HG02943 (cell line): ENCODE measurements around the gene COA6.
"Not testable (repeated sequence)": the region's sequence is repeated elsewhere in the genome, so short reads cannot be mapped to it uniquely, and the experiment has no call there.

Experiments used
- ATAC-seq: cut with Tn5 transposase; IDR thresholded peaks from one replicate; pipeline ENCODE4 v1.9.1; 2021; ENCODE audit warnings: mild to moderate bottlenecking, low read depth, moderate library complexity; ENCODE audit not compliant: unreplicated experiment

Gene COA6

GRCh38 chr1:234369033-234369430 lies 4.2 kb upstream of the COA6 start:
- no peak for ATAC-seq

DNA sequence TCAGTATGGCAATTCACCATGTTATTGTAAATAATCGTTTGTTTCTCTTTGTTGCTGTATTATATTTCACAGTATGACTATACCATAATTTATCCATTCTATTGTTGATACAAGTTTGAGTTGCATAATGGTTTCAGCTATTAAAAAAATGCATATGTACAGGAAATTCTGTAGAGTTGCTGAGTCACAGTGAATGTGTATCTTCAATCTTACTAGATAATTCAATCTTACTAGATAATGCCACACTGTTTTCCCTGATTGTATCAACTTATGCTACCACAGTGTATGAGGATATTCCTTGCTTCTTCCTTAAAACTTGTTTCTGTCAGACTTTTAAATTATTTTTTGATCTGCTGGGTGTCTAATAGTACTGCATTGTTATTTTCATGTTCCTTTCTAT lies 3.5 kb upstream of the COA6 start:
- no peak for ATAC-seq

- ATAC-seq = no peak
Observed at GRCh38 chr1:234371414-234371813, 1.8 kb upstream of the COA6 start.

DNA sequence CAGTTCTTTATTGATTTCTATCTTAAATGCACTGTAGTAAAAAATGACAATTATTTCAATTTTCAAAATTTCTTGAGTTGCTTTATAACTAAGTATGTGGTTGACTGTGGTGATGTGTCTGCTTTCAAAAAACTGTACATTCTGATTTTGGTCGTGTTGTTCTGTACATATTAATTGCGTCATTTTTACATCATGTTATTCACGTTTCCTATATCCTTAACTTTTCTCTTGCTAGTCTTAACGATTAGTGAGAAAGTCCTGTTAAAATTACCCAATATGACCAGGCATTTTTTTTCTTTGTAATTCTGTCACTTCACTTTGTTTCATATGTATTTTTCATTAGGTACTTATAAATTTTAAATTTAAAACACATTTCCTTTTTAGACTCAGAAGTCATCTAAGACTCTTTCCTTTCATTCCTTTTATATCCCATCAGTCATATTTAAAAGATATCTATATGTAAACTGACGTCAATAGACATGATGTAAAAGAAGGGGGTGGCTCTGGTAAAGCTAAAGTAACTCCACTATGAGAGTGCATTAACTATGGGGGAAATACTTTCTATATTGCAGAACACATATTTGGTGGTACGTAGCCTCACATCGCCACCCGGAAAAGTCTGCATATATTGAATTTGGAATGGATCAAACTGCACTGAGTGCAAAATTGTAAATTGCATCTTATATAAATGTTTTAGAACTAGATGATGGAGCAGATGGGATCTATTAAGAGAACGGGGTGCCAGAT lies 1.1 kb upstream of the COA6 start:
- ATAC-seq = no peak

DNA sequence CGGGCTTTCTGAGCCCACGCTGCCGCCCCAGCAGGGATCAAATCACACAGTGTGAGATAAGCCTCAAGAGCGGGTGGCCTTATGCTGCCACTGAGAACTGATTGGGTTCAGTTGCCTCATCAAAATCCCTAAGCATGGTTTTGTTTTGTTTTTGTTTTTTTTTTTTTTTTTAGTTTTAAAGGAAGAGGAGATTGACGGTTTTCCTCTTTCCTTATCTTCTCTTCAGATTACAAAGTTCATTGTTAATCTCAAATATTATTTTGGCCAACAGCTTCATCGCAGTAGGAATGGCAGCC lies 651 bp downstream of the COA6 start:
- ATAC-seq = no peak

GRCh38 chr1:234375672-234376071 lies 2.4 kb downstream of the COA6 start:
- ATAC-seq = no peak

DNA sequence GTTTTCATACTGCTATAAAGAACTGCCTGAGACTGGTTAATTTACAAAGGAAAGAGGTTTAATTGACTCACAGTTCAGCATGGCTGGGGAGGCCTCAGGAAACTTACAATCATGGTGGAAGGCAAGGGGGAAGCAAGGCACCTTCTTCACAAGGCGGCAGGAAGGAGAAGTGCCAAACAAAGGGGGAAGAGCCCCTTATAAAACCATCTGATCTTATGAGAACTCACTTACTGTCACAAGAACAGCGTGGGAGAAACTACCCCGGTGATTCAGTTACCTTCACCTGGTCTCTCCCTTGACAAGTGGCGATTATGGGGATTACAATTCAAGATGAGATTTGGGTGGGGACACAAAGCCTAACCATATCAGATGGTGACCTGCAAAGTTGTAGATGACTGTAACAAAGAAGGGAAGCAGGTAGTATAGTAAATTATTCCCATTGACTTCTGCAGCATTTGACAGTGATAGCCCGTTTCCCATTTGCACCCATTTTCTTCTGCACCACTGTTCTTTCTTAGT lies 6.4 kb downstream of the COA6 start:
- ATAC-seq = not testable (repeated sequence)

GRCh38 chr1:234381699-234382555 lies 8.7 kb downstream of the COA6 start:
- ATAC-seq = no peak

DNA sequence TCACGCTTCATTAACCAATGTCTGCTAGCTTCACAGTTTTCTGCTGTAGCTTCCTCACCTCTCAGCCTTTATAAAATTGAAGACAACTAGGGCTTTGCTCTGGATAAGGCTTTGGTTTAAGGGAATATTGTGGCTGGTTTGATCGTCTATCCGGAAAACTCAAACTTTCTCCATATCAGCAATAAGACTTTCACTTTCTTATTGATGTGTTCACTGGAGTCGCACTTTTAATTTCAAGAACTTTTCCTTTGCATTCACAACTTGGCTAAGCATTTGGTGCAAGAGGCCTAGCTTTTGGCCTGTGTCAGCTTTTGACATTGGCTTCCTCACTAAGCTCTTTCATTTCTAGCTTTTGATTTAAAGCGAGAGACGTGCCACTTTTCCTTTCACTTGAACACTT lies 12.9 kb downstream of the COA6 start:
- no peak for ATAC-seq

- ATAC-seq = no peak
Observed at GRCh38 chr1:234388094-234388493, 14.8 kb downstream of the COA6 start.

GRCh38 chr1:234393190-234393589 lies 19.9 kb downstream of the COA6 start:
- ATAC-seq = no peak

- ATAC-seq = no peak
Observed at GRCh38 chr1:234395297-234395696, 22.0 kb downstream of the COA6 start.

- no peak for ATAC-seq
Observed at GRCh38 chr1:234396092-234396491, 22.8 kb downstream of the COA6 start.

DNA sequence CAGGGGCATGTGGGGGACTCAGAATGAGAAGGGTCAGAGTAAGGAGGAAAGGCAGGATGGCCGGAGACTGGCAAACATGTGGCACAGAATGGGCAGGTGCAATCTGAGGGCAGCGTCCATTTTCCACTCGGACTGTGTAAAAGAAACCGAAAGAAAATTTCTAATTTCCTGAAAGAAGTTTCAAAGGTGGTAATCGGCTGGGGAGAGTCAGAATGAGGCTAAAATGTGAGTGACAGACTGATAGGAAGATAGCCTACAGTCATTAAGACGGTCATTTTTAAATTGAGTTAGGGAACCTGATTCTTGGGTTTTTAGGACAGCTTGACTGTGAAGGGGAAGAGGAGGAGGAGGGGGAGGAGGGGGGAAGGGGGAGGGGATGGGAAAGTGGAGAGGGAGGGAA lies 23.6 kb downstream of the COA6 start:
- ATAC-seq = no peak

DNA sequence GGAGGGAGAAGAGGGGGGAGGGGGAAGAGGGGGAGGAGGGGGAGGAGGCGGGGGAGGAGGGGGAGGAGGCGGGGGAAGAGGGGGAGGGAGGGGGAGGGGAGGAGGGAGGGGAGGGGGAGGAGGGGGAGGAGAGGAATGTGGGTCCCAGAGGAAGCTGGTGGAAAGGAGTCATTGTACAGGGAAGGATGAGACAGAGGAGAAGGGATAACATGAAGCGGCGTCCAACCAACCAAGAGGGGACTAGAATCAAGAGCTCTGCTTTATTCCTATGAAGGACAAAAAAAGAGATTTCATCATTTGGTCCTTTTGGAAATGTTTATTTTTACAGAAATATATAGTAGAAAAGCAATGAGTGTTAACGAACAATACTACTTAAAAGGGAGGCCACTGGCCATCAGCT lies 24.5 kb downstream of the COA6 start:
- no peak for ATAC-seq

- ATAC-seq = no peak
Observed at GRCh38 chr1:234398849-234399381, 25.7 kb downstream of the COA6 start.

GRCh38 chr1:234399515-234399914 lies 26.3 kb downstream of the COA6 start:
- not testable (repeated sequence) for ATAC-seq

DNA sequence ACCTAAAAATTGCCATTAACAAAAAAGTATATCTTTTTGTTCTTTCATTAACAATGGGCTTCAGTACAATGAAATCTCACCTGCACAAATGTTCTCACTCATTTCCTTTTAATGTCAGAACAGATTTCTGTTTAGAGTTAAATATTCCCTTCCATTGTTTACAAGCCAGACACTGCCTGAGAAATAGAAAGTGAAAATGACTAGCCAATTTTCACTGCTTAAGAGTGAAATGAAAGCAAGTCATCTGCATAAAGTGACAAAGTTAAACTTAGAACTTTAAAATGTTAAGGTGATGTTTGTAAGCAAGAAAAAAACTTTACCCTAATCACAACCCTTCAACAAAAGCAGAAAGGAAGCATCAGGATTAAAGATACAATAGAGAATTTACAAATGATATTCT lies 27.5 kb downstream of the COA6 start:
- ATAC-seq = no peak

GRCh38 chr1:234401658-234402057 lies 28.4 kb downstream of the COA6 start:
- no peak for ATAC-seq

- ATAC-seq = no peak
Observed at GRCh38 chr1:234402939-234403338, 29.7 kb downstream of the COA6 start.

DNA sequence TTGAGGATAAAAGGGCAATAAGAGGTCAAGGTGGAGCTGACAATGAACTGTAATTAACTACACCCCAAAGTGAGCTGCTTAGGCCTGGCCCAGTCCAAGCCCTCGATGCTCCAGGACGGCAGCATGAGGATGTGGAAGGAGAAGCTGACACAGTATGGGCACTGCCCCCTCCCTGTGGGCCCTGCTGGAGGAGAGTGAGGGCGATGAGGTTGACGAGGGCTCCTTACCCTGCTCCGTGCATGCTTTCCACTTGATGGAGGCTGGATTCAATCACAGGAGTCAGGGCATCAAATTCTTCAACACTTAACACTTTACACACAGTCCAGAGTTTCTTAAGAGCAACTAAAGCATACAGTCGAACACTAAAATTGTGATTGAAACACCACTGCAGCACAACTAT lies 32.4 kb downstream of the COA6 start:
- ATAC-seq = no peak

DNA sequence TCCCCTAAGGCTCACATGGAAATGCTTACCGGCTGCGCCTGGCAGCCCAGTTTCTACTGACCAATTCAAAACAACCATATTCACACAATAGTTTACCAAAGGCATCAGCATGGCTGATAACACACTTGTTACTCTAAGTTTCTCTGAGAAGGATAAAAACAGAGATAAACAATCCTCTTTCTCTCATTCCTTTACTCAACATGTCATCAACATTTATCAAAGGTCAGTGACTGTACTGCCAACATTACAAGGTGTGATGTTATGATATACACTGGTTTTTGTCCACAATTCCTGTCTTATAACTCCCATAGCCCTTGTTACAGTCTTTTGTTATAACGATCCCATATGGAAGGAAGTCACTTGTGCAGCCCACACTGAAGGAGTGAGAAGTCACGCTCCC lies 33.6 kb downstream of the COA6 start:
- ATAC-seq = no peak
